Fibroblast of the conjunctiva (primary cell): ENCODE results near the gene SHROOM2.

Experiments used
- DNase-seq: peaks from one replicate; pipeline ENCODE4 v3.0.0-alpha.2; 2010; ENCODE audit warnings: low read depth

The SHROOM2 gene

DNA sequence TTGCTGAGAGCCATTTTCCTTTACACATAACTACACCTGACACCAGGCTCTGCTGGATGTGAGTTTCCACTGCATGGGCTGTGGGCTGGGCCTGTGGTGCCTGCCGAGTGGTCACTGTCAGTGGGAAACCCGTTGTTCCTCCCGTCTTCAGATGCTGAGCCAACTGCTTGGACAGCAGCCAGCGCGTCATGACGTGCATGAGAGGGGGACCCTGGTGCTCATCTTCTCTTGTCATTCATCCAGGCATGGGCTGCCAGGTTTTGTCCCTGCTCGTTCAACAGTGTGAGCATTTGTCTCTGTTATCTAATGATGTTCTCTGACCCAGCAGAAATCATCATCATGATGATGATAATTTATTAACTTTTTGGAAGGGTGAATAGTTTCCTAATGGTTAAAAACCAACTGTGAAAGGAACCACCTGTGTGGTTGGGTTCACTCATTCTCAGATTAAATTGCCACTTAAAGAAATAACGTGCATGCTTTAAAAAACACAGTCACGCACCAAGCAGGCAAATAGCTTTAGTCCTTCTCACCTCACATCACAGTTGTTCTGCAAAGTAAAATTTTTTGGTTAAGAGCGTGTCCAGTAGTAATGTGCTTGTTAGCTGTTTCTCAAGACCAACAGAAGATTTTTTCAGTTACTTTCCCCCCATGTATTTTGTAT, 161.0 kb downstream of the SHROOM2 start:
- DNase-seq = no peak

DNA sequence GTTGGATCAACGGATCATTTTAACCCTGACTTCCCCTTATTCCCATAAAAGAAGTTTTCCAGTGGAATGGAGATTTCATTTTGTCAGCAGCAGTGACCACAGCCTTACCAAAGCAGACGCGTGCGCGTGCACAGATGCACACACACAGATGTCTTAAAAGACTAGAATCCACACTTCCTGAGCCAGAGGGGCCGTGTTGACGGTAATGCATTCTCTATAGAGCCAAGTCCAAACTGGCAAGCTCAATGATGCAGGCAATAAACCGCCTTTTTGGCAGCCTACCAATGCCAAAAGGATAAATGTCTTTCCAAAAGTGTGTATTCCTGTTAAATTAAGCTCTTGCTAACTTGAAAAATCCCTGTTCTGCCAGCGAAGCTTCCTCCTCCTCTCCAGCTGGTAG, 162.2 kb downstream of the SHROOM2 start:
- no peak for DNase-seq

DNA sequence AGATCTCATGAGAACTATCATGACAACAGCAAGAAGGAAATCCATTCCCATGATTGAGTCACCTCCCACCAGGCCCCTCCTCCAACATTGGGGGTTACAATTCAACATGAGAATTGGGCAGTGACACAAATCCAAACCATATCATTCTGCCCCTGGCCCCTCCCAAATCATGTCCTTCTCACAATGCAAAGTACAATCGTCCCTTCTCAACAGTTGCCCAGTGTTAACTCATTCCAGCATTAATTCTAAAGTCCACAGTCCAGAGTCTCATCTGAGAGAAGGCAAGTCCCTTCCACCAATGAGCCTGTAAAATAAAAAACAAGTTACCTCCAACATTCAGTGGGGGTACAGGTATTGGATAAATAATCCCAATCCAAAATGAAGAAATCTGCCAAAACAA, 166.1 kb downstream of the SHROOM2 start:
- no peak for DNase-seq

DNA sequence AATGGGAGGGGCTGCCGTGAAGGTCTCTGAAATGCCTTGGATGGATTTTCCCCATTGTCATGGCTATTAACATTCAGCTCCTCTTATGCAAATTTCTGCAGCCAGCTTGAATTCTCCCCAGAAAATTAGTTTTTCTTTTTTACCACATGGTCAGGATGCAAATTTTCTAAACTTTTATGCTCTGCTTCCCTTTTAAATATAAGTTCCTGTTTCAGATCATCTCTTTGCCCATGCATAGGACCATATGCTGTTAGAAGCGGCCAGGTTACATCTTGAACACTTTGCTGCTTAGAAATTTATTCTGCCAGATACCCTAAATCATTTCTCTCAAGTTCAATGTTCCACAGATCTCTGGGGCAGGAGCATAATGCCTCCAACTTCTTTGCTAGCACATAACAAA, 167.2 kb downstream of the SHROOM2 start:
- DNase-seq = no peak

DNA sequence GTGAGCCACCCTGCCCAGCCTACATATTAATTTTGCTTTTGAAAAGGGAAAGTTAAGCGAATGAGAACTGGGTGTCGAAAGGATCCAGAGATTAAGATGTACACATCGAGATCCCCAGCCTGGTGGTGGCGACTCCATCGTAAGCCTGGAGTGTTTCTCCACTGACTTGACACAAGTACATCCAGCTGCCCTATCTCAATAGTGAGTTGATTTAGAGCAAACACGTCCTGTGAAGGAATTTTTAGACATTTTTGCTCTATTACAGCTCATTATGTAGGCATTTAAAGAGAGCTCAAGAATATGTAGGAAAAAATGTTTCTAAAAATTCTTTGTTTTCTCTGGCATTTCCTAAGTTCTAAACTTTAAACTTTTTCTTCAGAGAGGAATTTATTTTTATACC, 169.3 kb downstream of the SHROOM2 start:
- DNase-seq = no peak

DNA sequence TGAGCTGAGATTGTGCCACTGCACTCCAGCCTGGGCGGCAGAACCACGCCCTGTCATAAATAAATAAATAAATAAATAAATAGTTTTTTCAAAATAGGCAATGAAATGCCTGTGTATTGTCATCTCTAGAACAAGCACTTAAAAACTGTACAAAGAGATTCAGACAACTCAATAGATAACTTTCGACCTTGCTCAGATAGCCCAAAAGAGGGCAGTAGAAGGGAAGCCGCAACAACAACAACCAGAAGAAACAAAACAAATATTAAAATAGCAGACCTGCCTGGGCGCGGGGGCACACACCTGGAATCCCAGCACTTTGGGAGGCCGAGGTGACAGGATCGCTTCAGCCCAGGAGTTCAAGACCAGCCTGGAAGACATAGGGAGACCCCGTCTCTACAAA, 171.5 kb downstream of the SHROOM2 start:
- no peak for DNase-seq

DNA sequence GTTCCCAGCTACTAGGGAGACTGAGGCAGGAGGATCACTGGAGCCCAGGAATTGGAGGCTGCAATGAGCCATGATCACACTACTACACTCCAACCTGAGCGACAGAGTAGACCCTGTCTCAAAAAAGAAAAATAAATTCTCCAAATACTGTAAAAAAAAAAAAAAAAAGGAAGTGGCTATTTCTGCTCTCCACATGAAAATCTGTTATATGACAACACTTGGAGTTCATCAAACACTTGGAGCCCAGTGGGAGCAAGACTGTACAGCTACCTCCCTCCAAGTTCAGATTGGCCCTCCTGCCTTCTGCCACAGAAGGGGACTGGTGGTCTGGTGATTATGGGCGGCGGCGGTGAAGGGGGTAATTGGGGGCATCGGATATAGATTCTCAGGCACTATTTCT, 172.0 kb downstream of the SHROOM2 start:
- no peak for DNase-seq

DNA sequence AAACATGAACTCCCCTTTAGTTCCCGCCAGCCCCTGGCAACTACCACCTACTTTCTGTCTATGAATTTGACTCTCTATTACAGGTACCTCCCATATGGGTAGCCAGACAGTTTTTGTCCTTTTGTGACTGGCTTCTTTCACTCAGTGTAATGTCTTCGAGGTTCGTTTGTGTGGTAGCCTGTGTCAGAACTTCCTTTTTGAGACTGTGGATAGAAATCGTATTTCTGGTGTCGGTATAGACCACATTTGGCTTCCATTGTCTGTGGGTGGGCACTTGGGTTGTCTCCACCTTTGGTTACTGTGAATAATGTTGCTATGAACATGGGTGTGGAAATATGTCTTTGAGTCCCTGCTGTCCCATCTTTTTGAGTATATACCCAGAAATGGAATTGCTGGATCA, 175.5 kb downstream of the SHROOM2 start:
- DNase-seq = no peak

DNA sequence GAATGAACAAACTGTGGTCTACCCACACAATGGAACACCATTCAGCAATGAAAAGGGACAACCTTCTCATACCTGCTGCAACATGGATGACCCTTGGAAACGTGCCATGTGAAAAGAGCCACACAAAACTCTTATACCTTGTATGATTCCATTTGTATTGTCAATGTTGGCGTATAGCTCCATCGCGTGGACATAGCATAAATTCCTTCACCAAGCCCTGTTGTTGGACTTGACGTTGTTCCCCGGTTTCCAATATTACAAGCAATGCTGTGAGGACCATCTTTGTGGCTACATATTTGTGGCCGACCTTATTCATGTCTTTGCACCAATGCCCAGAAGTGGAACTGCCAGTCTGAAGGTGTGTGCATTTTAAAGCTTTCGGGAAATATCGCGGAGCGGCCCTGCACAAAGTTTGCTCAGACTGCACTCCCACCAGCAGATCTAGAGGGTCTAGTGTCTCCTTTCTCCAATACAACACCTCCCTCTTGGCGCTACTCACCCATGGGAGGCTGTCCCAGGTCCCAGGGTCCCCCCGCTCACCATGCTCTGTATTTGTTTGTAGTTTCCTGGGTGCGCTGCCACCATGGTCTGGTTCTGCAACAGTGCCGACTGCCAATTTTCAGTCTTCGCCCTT, 180.7 kb downstream of the SHROOM2 start, which contains the start of gene CLDN34:
Gene CLDN34 (plus strand): TSS at position 584 of the 634 bp plus-strand sequence. CDS start 0 bp downstream, at position 584.
- DNase-seq = no peak

DNA sequence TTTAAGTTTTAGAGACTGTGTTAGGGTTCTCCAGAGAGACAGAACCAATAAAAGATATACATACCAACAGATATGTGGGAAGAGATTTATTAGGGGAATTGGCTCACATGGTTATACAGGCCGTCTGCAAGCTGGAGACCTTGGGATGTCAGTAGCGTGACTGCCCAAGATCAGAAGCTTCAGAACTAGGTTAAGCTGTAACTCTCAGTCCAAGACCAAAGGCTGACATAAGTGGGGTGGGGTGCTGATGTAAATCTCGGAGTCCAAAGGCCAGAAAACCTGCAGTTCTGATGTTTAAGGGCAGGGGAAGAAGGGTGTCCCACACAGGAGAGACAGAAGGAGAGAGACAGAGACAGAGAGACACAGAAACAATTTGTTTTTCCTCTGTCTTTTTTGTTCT, 191.4 kb downstream of the SHROOM2 start:
- DNase-seq = no peak

DNA sequence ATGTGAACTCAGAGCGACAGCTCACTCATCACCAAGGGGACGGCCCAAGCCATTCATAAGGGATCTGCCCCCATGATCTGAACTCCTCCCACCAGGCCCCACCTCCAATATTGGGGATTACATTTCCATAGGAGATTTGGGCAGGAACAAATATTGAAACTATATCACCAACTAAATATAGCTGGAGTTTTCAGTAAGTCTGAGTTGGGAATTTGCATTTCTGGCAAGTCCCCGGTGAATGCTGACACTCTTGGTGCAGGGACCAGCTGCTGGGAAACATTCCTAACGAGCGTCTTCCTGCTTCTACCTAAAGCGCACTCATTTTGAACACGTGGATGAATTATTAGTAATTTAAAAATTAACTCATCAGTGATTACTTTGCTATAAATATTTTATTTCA, 194.2 kb downstream of the SHROOM2 start:
- DNase-seq = no peak

DNA sequence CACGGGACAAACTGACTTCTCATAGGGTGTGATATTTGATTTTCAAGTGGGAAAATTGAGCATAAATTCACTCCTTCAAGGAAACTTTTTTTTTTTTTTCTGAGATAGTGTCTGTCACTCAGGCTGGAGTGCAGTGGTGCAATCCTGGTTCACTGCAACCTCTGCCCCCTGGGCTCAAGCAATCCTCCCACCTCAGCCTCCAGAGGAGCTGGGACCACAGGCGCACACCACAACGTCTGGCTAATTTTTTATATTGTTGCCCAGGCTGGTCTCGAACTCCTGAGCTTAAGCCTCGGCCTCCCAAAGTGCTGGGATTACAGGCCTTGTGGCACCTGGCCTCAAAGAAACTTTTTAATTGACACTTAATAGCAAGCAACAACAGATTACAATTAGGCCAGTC, 194.7 kb downstream of the SHROOM2 start:
- no peak for DNase-seq

DNA sequence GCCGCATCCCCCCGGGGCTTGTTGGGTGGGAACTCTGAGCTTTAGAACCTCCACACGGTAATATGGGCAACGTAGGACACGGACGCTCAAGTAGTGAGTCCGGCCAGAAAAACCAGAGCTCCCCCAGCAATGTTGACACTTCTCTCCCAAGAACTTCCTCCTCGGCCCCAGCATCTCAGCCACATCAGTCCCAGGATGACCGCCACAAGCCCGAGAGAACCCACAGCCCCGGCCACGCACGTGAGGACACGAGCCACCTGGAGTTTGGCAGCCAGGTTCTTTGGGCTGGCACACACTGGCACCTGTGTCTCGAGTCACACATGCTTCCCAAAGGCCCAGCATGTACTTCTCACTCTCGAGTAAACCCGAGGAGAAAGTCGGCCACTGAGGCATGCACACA, 197.2 kb downstream of the SHROOM2 start:
- no peak for DNase-seq

DNA sequence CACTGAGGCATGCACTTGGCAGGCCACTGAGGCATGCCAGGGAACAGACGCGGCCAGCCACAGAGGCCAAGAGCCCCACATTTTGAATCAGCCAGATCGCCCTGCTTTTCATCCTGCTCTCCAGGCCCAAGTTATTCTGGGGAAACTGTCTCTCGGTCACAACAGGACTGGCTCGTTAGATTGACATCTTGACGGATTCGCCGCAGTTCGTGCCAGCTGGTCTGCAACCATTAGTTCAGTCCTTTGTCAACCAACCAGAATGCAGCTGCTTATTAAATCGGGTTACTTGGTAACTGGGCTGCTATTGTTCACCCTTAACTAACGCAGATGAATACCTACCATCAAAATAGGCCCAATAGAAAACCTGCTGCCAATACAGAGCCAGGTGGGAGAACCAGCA, 197.6 kb downstream of the SHROOM2 start:
- no peak for DNase-seq

DNA sequence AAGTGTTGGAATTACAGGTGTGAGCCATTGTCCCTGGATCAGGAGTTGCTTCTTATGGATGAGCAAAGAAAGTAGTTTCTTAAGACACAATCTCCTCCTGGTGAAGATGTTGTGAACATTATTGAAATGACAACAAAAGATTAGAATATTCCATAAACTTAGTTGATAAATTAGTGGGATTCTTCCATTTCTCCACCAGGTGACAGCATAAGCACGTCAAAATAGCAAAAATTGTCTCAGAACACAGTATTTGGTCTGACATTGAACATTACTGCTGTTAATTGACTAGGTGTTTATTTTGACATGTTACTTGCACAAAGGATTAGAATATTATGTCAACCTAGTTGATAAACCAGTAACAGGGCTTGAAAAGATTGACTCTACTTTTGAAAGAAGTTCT, 202.5 kb downstream of the SHROOM2 start:
- DNase-seq = no peak

DNA sequence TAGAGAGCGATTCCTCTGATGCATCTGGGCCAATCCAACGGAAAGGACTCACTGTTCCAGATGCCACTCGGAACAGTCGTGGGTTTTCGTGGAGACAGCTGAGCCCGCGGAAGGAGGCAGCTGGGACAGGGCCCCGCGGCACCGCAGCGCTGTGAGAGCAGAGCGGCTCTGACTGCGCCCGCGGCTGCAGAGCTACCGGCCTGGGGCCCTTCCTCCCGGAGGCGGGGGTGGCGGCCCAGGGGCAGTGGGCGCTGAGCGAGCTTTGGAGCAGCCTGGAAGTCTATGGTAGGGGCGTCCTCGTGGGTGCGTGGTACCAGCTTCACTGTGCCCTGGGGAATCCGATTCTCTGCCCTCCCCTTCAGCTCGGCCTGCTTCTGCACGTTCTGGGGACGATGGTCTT, 205.8 kb downstream of the SHROOM2 start:
- DNase-seq = no peak

DNA sequence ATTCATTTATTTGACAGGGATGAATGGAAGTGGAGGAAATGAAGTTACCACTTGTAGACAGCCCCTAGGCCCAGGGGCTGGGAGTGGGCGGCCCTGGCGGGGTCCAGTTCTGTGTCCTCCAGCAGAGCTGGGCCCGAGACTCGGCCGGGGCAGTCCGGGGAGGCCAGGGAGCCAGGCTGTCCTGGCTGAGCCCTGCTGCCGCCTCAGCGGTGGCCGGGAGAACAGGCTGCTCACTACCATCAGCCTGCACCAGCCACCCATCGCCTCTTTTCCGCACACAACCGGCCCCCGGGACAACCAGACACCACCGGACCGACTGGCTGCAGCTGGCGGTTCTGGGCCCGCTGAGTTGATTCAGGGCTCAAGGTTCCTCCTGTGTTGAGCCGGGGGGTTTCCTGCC, 206.5 kb downstream of the SHROOM2 start:
- DNase-seq = no peak

DNA sequence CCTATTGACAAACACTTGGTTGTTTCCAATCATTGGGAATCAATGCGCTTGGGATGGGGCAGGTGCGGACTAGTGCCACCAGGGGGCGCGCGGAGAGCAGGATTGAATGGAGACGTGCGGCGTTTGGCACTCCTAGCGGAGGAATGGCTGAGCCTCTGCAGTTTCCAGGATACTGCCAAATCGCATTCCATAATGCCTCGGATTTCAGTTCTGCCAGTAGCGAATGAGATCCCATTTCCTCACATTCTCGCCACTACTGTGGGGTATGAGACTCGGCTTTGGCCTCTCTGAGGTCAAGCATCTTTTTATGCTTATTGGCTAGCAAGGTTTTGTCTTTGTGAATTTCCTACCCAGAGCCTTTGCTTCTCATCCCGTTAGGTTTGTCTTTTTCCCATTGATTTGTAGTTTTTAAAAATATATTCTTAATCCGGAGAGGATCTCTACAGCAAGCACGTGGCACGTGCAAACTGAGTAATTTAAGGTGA, 209.7 kb downstream of the SHROOM2 start:
- DNase-seq = peak; percentile 60

DNA sequence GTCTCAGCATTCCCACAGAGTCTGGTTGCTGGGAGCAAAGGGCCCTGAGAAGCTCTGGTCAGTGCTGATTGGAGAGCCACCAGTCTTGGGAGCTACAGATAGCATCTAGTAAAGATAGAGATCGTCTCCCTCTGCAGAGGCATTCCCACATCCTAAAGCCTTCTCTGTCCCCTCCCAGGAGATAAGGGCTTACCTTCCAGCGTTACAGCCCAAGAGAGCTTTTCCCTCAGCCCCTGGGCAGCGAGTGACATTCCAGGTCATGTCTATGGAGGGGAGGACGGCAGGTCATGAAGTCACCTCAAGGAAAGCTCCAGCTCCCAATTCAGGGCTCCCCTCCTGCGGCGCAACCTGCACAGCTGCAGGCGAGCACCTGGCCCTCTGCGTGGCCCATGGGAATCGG, 210.8 kb downstream of the SHROOM2 start:
- no peak for DNase-seq

DNA sequence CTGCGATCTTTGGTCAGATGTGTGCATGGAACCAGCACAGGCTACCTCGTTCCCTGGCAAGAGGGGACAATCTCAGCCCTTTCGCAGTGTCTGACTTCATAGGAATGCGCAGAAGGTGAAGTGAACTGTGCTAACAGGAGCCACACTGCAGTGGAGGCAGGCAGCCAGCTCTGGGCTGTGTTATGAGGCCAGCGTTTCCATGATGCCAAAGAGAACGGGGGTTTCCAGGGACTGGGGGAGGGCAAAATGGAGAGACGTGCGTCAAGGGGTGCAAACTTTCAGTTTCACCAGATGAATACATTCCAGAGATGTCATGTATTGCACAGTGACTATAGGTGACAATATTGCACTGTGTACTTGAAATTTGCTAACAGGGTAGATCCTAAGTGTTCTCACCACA, 211.3 kb downstream of the SHROOM2 start:
- DNase-seq = no peak
